HG02884 (cell line): ENCODE measurements around the gene DBNDD1.
"Not testable (repeated sequence)": the region's sequence is repeated elsewhere in the genome, so short reads cannot be mapped to it uniquely, and the experiment has no call there.

ENCODE experiments used
- ATAC-seq: cut with Tn5 transposase; IDR thresholded peaks from one replicate; pipeline ENCODE4 v1.9.1; 2021; ENCODE audit warnings: mild to moderate bottlenecking, moderate library complexity; ENCODE audit not compliant: unreplicated experiment

DBNDD1 gene, protein sequence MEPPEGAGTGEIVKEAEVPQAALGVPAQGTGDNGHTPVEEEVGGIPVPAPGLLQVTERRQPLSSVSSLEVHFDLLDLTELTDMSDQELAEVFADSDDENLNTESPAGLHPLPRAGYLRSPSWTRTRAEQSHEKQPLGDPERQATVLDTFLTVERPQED

DNA sequence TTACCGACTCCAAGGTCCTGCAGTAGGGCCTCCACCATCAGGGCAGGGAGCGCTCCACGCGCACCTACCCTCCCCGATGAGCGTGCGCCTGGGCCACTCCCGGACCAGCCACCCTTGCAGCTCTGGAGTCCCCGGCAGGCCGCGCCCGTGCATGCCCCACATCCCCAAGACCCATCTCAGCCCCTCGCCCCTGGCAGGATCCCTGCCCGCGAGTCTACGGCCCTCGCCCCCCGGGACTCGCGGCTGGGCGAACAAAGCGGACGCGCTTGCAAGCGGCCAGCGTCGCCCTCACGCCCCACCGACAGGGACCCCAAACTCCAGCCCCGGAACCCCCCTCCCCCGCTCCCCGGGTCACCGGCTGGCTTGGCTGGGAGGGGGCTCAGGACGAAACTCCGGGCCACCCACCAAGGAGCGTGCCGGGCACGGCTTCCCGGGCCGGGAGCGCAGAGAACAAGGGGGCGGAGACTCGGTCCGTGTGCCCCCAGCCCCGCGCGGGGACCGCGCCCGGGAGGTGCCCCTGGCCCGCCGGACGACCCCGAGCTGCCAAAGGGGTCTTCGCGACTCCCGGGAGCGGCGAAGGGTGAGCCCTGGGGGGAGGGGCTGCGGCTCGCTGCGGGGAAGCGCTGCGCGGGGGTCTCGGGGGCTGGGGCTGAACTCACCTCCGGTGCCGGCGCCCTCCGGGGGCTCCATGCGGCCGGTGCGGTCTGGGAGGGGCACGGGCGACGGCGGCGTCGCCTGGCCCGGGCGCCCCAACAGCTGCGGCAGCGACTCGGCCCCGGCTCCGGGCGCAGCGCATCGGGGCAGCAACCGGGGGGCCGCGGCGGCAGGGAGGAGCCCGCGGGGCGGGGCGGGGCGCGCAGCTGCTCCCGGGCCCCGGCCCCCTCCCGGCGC lies at the start of gene DBNDD1:
Gene DBNDD1 (minus strand): TSS at position 805 of the 891 bp plus-strand sequence. CDS start 115 bp downstream, at position 690.
- ATAC-seq = no peak

DNA sequence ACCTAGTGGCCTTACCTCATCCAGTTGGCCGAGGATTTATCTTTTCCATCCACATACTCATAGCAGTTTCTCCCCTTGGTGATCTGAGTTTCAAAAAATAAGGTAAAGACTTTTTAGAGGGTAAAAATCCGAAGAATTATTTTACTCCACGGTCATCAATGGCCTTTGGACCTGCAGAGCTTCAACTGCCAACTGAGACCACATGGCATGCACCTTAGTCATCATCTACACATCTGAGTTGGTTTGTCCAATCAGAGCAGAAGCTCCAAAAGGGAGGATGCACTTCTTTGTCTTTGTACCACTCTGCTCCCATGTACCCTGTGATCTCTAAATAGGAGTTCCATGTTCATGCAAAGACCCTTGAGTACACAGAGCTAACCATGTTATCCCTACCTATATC lies 42.2 kb upstream of the DBNDD1 start:
- no peak for ATAC-seq

DNA sequence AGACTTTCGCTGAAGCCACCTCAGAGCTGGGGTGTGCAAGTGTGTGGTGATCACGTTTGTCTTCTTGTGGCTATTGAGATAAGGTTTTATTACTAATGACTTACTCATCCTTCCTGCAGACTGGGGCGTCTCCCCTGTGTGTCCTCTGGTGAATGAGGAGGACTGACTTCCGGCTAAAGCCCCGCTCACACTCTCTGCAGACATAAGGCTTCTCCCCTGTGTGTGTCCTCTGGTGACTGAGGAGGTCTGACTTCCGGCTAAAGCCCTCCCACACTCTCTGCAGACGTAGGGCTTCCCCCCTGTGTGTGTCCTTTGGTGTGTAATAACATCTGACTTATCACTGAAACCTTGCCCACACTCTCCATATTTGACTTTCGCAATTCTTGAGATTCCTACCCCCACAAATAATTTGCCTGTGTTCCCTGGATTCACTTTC lies 38.5 kb upstream of the DBNDD1 start:
- ATAC-seq = no peak

DNA sequence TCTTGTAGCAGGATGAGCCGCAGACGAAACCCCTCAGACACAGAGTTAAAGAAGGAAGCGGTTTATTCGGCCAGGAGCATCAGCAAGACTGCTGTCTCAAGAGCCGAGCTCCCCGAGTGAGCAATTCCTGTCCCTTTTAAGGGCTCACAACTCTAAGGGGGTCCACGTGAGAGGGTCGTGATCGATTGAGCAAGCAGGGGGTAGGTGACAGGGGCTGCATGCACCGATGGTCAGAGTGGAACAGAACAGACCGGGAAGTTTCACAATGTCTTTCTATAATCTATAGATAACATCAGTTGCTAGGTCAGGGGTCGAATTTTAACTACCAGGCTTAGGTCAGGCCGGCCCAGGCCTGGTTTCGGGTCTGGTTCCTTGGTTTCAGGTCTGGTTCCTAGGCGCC lies 37.3 kb upstream of the DBNDD1 start:
- ATAC-seq = not testable (repeated sequence)

DNA sequence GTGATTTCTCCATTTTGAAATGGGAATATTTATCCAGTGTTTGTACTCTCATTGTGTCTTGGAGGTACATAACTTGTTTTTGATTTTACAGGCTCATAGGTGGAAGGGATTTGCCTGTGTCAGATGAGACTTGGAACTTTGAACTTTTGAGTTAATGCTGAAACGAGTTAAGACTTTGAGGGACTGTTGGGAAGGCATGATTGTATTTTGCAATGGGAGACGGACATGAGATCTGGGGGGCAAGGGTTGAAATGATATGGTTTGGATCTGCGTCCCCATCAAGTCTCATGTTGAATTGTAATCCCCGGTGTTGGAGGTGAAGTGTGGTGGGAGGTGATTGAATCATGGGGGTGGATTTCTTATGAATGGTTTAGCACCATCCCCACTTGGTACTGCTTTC lies 36.1 kb upstream of the DBNDD1 start:
- no peak for ATAC-seq

DNA sequence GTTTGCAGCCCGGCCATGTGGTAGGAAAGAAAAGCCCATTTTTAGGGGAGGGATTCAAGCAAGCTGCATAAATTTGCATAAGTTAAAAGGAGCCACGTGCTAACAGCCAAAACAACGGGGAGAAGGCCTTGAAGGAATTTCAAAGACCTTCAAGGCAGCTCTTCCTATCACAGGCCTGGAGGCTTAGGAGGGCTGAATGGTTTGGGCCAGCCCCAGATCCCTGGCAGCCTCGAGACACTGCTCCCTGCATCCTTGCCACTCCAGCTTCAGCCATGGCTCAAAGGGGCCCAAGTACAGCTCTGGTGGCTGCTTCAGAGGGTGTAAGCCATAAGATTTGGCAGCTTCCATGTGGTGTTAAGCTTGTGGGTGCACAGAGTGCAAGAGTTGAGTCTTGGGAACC lies 35.3 kb upstream of the DBNDD1 start:
- ATAC-seq = no peak

DNA sequence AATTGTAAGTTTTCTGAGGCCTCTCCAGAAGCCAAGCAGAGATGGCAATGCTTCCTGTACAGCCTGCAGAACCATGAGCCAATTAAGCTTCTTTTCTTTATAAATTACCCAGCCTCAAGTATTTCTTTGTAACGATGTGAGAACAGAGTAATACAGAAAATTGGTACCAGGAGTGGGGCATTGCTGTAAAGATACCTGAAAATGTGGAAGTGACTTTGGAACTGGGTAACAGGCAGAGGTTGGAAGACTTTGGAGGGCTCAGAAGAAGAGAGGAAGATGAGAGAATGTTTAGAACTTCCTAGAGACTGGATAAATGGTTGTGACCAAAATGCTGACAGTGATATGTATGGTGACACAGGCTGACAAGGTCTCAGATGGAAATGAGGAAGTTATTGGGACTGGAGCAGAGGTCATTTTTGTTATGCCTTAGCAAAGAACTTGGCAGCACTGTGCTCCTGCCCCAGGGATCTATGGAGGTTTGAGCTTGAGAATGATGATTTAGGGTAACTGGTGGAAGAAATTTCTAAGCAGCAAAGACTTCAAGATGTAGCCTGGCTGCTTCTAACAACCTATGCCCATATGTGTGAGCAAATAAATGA lies 34.7 kb upstream of the DBNDD1 start:
- no peak for ATAC-seq

DNA sequence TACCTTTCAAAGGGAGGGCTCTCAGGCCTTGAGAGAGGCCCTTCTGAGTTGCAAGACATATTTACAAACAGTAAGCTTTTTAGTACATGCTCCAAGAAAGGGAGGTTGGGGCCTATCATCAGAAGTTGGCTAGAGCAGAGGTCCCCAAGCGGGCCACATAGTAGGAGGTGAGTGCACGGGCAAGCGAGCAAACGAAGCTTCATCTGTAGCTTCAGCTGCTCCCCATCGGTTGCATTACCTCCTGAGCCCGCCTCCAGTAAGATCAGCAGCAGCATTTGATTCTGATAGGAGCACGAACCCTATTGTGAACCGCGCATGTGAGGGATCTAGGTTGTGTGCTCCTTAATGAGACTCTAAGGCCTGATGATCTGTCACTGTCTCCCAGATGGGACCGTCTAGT lies 31.7 kb upstream of the DBNDD1 start:
- ATAC-seq = no peak

DNA sequence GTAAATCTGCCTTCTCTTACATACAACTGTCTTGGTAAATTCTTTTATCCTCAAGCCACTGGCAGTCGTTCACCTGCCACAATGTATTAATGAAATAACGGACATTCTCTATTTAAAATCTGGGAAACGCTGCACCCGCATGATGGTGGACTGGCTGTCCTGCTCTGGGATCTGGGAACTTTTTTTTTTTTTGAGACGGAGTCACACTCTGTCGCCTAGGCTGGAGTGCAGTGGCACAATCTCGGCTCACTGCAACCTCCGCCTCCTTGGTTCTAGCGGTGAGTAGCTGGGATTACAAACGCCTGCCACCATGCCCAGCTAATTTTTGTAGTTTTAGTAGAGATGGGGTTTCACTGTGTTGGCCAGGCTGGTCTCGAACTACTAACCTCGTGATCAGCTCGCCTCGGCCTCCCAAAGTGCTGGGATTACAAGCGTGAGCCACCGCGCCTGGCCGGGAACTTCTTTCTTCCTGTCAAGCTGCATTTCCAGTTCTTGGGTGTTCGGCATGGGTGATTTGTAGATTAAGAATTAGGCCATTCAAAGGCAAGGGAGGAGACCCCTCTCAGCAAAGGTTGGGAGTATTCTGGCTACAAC lies 29.6 kb upstream of the DBNDD1 start:
- ATAC-seq = no peak

DNA sequence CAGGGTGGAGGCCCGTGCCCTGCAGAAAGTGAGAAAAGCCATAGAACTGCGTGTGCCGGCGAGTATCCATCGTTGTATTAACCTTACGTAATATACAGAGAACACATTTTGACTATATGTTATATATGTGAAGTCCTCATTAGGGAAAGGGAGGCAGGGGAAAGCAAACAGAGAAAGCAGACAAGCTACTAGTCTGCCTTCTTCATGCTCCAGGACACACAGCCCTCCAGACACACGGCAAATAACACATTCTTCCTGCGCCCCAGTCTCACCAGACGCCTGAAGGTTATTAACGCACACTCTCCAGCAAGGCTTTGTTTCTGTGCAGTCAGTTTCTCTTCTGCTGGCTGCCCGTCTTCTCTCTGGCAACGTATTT lies 29.1 kb upstream of the DBNDD1 start:
- no peak for ATAC-seq

DNA sequence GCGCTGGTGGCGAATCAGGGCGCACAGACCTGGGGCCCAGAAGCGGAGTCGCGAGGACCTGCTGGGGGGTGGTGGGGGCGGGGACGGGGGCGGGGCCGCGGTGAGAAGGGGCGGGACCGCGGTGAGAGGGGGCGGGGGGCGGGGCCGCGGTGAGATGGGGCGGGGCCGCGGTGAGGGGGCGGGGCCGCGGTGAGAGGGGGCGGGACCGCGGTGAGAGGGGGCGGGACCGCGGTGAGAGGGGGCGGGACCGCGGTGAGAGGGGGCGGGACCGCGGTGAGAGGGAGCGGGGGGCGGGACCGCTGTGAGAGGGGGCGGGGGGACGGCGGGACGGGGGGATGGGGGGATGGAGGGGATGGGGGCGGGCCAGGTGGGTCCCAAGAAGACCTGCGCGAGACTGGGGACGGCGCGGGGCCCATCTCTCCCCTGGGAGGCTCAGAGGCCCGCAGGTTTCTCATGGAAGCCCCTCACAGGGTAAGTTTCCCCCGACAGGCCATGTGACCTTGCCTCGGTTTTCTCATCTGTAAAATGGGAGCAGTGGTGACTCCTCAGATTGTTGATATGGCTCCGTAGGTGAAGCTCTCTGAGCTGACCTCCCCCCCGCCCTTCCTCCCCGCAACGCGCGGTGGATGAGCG lies 28.6 kb upstream of the DBNDD1 start:
- no peak for ATAC-seq

DNA sequence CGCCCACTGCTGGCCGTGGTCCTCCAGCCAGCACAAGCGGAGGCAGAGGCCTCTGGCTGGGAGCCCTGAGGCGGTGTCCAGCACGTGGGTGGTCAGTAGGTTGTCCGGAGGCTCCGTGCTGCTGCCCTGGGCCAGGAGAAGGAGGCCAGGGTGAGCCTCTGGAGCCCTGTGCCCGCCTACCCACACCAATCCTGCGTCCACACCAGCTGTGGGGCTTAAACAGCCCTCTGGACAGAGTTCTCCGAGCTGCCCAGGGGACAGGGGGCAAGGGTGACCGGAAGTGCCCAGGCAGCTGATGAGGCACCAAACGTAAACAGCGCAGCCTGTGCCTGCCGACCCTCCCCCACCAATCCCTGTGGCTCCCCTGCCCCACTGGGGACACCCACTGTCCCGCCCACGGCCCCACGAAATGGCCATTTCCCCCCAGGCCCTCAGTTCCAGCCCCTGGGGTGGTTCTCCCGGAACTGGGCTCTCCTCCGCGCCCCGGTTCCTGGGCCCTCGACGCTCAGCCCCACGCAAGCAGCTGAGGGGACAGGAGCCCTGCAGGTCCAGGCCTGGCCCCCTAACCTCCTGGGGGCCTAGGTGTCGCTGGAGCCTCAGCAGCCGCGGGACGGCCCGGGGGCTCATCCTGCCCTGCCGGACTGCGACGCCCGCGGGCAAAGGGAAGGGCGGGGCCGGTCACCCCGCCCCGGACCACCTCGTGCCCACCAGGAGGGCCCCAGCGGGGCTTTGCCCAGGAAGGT lies 27.9 kb upstream of the DBNDD1 start:
- no peak for ATAC-seq

DNA sequence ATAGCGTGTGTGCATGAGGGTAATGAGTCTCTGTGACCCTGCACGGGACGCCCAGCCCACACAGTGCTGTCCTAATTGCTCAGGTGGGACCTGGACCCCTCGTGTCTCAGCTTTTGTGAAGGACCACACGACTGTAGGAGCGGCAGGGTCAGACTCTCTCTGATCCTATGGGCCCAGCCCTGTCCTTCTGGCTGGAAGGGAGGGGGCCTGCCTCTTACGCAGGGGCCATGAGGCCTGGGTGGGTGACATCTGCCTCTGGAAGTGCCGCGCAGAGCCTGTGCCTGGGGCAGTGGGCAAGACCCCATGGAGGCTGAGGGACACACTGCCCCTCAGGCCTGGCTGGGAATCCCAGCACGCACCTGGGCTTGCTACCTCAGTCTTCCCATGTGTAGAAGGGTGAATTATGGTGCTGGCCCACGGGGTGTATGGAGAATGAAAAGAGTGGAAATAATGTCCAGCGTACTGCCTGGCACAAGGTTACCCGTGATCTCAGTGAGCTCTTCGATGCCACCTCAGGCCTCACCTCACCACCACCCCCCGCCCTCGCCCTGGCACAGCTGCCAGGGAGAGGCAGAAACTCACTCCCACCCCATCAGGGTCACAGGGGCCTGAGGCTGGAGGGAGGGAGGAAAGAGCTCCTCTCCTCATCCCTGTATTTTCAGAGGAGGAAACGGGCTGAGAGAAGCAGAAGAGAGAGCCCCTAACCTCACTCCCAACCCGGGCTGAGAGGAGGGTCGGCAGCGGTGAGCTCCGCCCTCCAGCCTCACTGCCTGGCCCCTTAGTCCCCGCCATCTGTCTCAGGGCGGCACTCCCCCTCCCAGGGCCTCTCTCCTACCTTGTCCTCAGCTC lies 27.1 kb upstream of the DBNDD1 start:
- ATAC-seq = no peak

DNA sequence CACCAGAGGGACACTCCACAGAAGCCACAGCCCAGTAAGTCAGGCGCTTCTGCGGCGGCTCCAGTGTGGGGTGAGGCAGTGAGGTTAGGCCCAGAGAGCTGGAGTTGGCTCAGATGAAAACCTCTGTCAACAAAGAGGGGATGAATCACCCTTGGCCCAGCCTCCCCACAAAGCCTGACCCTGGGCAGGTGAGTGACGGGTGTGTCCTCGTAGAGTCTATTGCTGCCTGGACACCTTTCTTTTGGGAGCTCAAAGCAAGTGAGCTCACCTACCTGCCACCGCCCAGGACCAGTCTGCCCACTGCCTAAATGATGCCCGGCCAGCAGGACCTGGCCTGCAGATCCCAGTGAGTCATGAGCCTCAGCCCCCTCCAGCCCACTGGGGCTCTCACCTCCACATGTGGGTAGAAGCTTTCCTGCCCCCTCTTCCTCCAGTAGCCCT lies 24.9 kb upstream of the DBNDD1 start:
- no peak for ATAC-seq

DNA sequence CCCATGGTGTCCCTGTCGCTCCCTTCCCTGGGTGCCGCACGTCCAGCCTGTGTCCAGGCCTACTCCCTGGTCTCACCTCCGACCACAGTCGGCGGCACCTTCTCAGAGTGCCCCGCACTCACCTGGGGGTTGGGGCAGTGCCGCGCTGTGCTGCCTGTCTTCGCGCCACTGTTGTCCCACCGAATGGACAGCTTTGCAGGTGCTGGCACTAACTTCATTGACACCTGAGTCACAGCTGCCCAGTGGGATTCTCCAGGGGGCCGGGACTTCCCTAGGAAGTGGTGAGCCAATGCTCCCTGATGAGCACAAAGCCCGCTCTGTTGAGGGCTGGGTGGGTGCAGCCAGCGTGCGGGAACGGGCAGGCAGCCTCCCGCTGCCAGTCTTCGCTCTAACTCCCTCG lies 24.3 kb upstream of the DBNDD1 start:
- ATAC-seq = no peak

DNA sequence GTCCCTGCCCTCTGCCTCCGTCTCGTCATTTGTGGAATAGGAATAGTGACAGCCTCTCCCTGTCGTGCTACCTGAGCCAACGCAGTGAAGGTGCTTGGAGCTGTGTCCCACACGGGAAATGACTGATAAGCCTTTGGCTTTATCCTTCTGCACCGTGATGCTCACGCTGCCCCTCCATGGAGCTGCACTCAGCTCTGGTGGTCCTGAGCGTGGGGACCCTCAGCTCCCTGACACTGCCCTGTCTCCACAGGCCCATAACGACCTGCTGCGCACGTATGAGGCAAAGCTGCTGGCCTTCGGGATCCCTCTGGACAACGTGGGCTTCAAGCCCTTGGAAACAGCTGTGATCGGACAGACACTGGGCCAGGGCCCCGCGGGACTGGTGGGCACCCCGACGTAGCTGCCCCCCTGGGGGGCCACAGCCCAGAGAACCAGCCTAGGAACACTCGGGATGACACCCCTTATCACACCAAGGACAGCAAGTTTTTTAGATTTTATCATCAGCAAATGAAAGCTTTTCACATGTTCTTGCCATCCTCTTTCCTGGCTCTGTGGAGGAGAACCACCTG lies 23.8 kb upstream of the DBNDD1 start:
- ATAC-seq = no peak

DNA sequence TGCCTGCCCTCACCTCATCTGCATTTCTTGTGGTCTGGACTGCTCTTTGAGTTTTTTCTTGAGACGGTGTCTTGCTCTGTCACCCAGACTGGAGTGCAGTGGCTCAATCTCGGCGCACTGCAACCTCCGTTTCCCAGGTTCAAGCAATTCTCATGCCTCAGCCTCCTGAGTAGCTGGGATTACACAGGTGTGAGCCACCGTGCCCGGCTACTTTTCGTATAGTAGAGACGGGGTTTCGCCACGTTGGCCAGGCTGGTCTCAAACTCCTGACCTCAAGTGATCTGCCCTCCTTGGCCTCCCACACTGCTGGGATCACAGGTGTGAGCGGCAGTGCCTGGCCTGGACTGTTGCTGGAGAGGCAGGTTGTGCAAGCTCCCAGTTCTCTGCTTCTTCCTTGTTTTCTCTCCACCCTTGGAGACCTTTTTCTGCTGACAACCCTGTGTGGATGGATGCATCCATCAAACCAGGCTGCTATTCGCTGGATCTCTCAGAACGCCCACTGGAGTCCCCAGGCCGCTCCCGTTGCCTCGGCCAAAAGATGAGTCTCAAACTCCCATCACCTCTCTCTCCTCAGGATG lies 22.7 kb upstream of the DBNDD1 start:
- ATAC-seq = no peak

DNA sequence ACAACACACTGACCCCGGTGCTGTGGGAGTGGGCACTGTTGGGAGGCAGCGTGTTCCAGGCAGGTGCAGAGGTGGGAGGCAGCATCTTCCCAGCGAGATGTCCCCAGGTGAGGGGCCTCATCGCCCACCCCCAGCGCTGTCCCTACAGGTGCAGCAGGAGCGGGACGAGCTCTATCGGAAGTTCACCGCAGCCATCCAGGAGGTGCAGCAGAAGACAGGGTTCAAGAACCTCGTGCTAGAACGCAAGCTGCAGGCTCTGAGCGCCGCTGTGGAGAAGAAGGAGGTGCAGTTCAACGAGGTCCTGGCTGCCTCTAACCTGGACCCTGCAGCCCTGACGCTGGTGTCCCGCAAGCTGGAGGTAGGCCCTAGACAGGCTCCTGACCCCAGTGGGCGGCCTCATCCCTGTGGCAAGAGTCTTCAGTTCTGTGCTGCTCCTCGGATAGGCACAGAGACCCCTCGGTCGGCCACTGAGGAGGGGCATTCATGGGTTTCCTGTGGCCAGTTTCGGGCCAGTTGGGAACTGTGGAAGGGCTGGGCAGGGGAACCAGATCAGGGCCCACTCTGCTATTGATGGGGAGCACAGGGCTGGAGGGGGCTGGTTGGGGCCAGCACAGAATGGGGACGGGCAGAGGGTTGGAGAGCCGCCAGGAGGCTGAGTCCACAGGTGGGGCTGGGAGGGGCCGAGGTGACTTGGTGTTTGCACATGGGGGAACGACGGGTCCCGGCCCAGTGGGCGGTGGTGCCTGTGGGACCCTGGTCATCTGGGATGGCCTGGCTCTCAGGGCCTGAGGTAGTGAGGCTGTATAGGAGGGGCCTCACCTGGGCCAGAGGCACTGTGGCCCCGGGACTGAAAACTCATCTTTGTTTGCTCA lies 21.1 kb upstream of the DBNDD1 start:
- ATAC-seq = no peak
